K562 (cell line): ENCODE measurements around the gene KCNH8. TPM values are rescaled to one million over a fixed set of nuclear protein-coding genes. Genes with fewer than 3 reads are reported as not detected.

Experiments
- ATAC-seq: fragments of 200-7000 bp; cut with Tn5 transposase; 3 replicates; pipeline ENCODE4 v1.9.1; 2020; ENCODE audit warnings: moderate library complexity
- BruUV-seq: library from RNA; stranded (reverse); fragments of 400-500 nt; replicated peaks from 2 replicates; lab custom pipeline; 2021; lab: Mats Ljungman, UMichigan
- CTCF ChIA-PET: fragments of 300-600 bp; formaldehyde crosslinking; extraction: SDS; loops from one replicate; lab custom pipeline; 2021; ENCODE audit warnings: low intra/inter-chr PET ratio; lab: Yijun Ruan, JAX
- POLR2A ChIA-PET: fragments of 300-600, 350-650 bp; sonication (Branson Sonifier 250); formaldehyde crosslinking; extraction: SDS; loops from one replicate; lab custom pipeline; 2021; ENCODE audit warnings: antibody characterized with exemption, inconsistent platforms; lab: Yijun Ruan, JAX
- DNase-seq, 4 experiments: peaks; one replicate each; pipeline versions ENCODE4 v3.0.0 to v3.0.0-alpha.2; 2011 to 2018; ENCODE audit warnings: low spot score in 3 of 4, mixed read lengths in 3 of 4; ENCODE audit errors: extremely low read depth in 1 of 4
- FAIRE-seq: peaks from 2 replicates; lab custom pipeline; 2011; peaks lifted over from hg19 to GRCh38; lab: Jason Lieb, UNC
- H2AFZ ChIP-seq: 2 replicates; pipeline ENCODE4 v1.6.0; 2011; ENCODE audit warnings: low read depth, low read length, control low read depth, inconsistent platforms
- H3K27ac ChIP-seq: fragments of 200-600 bp; 3 replicates; pipeline ENCODE4 v1.8.0; 2011; ENCODE audit warnings: low read depth, mild to moderate bottlenecking, control low read depth, inconsistent platforms, low read length, moderate library complexity, mixed read lengths; ENCODE audit errors: extremely low read depth
- H3K27me3 ChIP-seq, 2 experiments: fragments of 300-600 bp in 1 of 2; 2 replicates in 1 of 2; 3 replicates in 1 of 2; pipeline versions ENCODE4 v1.6.0 to v1.8.0; 2011; ENCODE audit warnings: inconsistent platforms in 2 of 2, low read length in 2 of 2, mild to moderate bottlenecking in 1 of 2, mixed read lengths in 1 of 2, moderate library complexity in 1 of 2; ENCODE audit not compliant: control insufficient read depth in 2 of 2, insufficient read depth in 2 of 2
- H3K36me3 ChIP-seq: fragments of 300-600 bp; 3 replicates; pipeline ENCODE4 v1.8.0; 2011; ENCODE audit warnings: mild to moderate bottlenecking, low read length, inconsistent platforms; ENCODE audit not compliant: control insufficient read depth, insufficient read depth
- H3K4me1 ChIP-seq, 2 experiments: fragments of 200-600 bp in 1 of 2; replicated peaks in 1 of 2; 2 replicates in 1 of 2; 3 replicates in 1 of 2; pipeline versions ENCODE4 v1.5.1 to v1.8.0; 2011; ENCODE audit warnings: inconsistent platforms in 2 of 2, low read length in 2 of 2, mild to moderate bottlenecking in 1 of 2, mixed read lengths in 1 of 2, moderate library complexity in 1 of 2; ENCODE audit not compliant: control insufficient read depth in 2 of 2, insufficient read depth in 2 of 2
- H3K4me2 ChIP-seq: 2 replicates; pipeline ENCODE4 v1.6.1; 2011; ENCODE audit warnings: low read length, control low read depth, inconsistent platforms, mixed read lengths; ENCODE audit not compliant: insufficient read depth
- H3K4me3 ChIP-seq: fragments of 200-600 bp; sonication (generic), shearing (Covaris generic); 2 replicates; pipeline ENCODE4 v1.5.1; 2016; ENCODE audit warnings: control low read depth, inconsistent platforms
- H3K79me2 ChIP-seq: fragments of 200-600 bp; 3 replicates; pipeline ENCODE4 v1.8.0; 2011; ENCODE audit warnings: low read length, inconsistent platforms; ENCODE audit not compliant: control insufficient read depth, insufficient read depth
- H3K9ac ChIP-seq, 2 experiments: 2 replicates each; pipeline versions ENCODE4 v1.6.0 to v1.6.1; 2011; ENCODE audit warnings: low read depth in 2 of 2, low read length in 2 of 2, control low read depth in 1 of 2, inconsistent platforms in 1 of 2, mild to moderate bottlenecking in 1 of 2, mixed read lengths in 1 of 2; ENCODE audit not compliant: insufficient read depth in 1 of 2
- H3K9me1 ChIP-seq: one replicate; pipeline ENCODE4 v1.6.0; 2011; ENCODE audit warnings: inconsistent platforms, mild to moderate bottlenecking, low read length, moderate library complexity; ENCODE audit not compliant: control insufficient read depth, insufficient read depth
- H3K9me3 ChIP-seq: replicated peaks from 2 replicates; pipeline ENCODE4 v1.5.1; 2011; ENCODE audit warnings: low read depth, low read length, inconsistent platforms; ENCODE audit not compliant: control insufficient read depth, insufficient read depth
- H4K20me1 ChIP-seq: replicated peaks from 2 replicates; pipeline ENCODE4 v1.6.1; 2011; ENCODE audit warnings: low read length, inconsistent platforms, mixed read lengths; ENCODE audit not compliant: control insufficient read depth, insufficient read depth
- AFF1 ChIP-seq, 2 experiments: fragments of 450-650 bp; IDR thresholded peaks; 2 replicates each; pipeline ENCODE4 v1.6.1; 2018; ENCODE audit warnings: mild to moderate bottlenecking in 2 of 2, low read depth in 1 of 2; ENCODE audit not compliant: partially characterized antibody in 2 of 2
- ETV5 ChIP-seq: sonication (generic); formaldehyde crosslinking; IDR thresholded peaks from 2 replicates; pipeline ENCODE4 v1.4.0; 2020; ENCODE audit warnings: low read depth, mild to moderate bottlenecking, missing genetic modification reagents
- NFIX ChIP-seq: fragments of 250-450 bp; sonication (Bioruptor Pico); IDR thresholded peaks from 2 replicates; pipeline ENCODE4 v1.4.0; 2020; ENCODE audit warnings: low read depth, mild to moderate bottlenecking, moderate library complexity
- NR2C1 ChIP-seq, 2 experiments: fragments of 450-650 bp; IDR thresholded peaks; 2 replicates each; pipeline ENCODE4 v1.6.1; 2017; ENCODE audit warnings: mild to moderate bottlenecking in 2 of 2, antibody characterized with exemption in 1 of 2, inconsistent platforms in 1 of 2, missing compliant biosample characterization in 1 of 2, missing genetic modification characterization in 1 of 2
- RFX5 ChIP-seq: IDR thresholded peaks from 2 replicates; pipeline ENCODE4 v1.6.1; 2011; ENCODE audit warnings: low read depth, mild to moderate bottlenecking, improper control_type of control experiment, low read length
- RHOXF2B ChIP-seq: fragments of 250-450 bp; sonication (Bioruptor Pico); conservative IDR thresholded peaks from 2 replicates; pipeline ENCODE4 v1.5.1; 2021
- SREBF2 ChIP-seq: sonication (generic); formaldehyde crosslinking; IDR thresholded peaks from 2 replicates; pipeline ENCODE4 v1.4.0; 2020; ENCODE audit warnings: mild to moderate bottlenecking, missing genetic modification reagents
- TCFL5 ChIP-seq: fragments of 250-450 bp; sonication (Bioruptor Pico); conservative IDR thresholded peaks from 2 replicates; pipeline ENCODE4 v1.6.1; 2021; ENCODE audit warnings: mild to moderate bottlenecking, moderate library complexity, matching md5 sums
- THRB ChIP-seq: fragments of 450-650 bp; formaldehyde crosslinking; conservative IDR thresholded peaks from 2 replicates; pipeline ENCODE4 v1.4.0; 2022; ENCODE audit warnings: mild to moderate bottlenecking, missing genetic modification characterization
- ZNF197 ChIP-seq: fragments of 200-800 bp; sonication (Bioruptor generic); IDR thresholded peaks from 2 replicates; pipeline ENCODE4 v1.6.1; 2016; ENCODE audit warnings: low read depth, missing genetic modification characterization, missing compliant biosample characterization
- ZNF277 ChIP-seq: fragments of 250-450 bp; sonication (Bioruptor Pico); IDR thresholded peaks from 2 replicates; pipeline ENCODE4 v1.8.0; 2022; ENCODE audit warnings: inconsistent platforms, mild to moderate bottlenecking, moderate library complexity, borderline replicate concordance
- ZNF41 ChIP-seq: fragments of 250-450 bp; sonication (Bioruptor Pico); conservative IDR thresholded peaks from 2 replicates; pipeline ENCODE4 v1.4.0; 2020; ENCODE audit warnings: mild to moderate bottlenecking
- ZNF695 ChIP-seq: fragments of 450-650 bp; formaldehyde crosslinking; IDR thresholded peaks from 2 replicates; pipeline ENCODE4 v1.4.0; 2020; ENCODE audit warnings: mild to moderate bottlenecking, moderate library complexity
- WGBS: fragments of 100-300 bp; shearing (Covaris generic); methylation state at CpG from one replicate; pipeline ENCODE4 v1.1.6; 2016; ENCODE audit warnings: low coverage, mixed read lengths; ENCODE audit not compliant: insufficient coverage; ENCODE audit errors: missing lambda C conversion rate; 5-methylcytosine and 5-hydroxymethylcytosine counted together
- in situ Hi-C: fragments of 300-500 bp; cut with MboI; formaldehyde crosslinking; loops from 4 replicates; pipeline ENCODE4 v1.15.0; 2018; ENCODE audit warnings: inconsistent platforms, mixed read lengths
- intact Hi-C: fragments of 100-400 bp; cut with micrococcal nuclease; formaldehyde crosslinking; loops from 2 replicates; pipeline ENCODE4 v1.14.2; 2022
- polyA plus RNA-seq, 8 experiments: library from polyadenylated mRNA; depleted of rRNA in 4 of 8; stranded (reverse) in 5 of 8; unstranded in 3 of 8; fragments of >200 nt; fragmentation: Nextera tagmentation in 2 of 8; fragmentation: Illumina TruSeq in 1 of 8; extraction: Ambion mirVana in 2 of 8; extraction: Trizol in 1 of 8; gene quantifications; 2 replicates each; pipeline versions ENCODE4 v1.2.1 to v1.2.3, GENCODE V29; 2011 to 2014; ENCODE audit warnings: inconsistent platforms in 1 of 8, missing spikeins in 1 of 8
- total RNA-seq, 7 experiments: library from RNA; depleted of rRNA in 6 of 7; stranded (reverse); fragments of >200 nt in 6 of 7; fragmentation: Illumina TruSeq in 2 of 7; extraction: Trizol in 2 of 7; gene quantifications; 2 replicates each; pipeline versions ENCODE4 v1.2.1 to v1.2.3, GENCODE V29; 2011 to 2021; ENCODE audit warnings: low replicate concordance in 1 of 7

KCNH8 gene
- total and polyA plus RNA-seq, 9 of the 15 experiments (the other 6 are each of a cell fraction or from before 2014, with no cell fraction given) = 0.02 to 0.08 (median 0.04) TPM; not detected in 6

- Histone ChIP-seq H3K9ac (no peak overlapping the region), H3K4me3 (no peak overlapping the region), H4K20me1 (no peaks in the 10 kb centered on the region), H3K36me3 (no peaks in the 10 kb centered on the region), H2AFZ (no peak overlapping the region), H3K79me2 (no peaks in the 10 kb centered on the region), H3K9me3 (no peaks in the 10 kb centered on the region), H3K4me2 (no peak overlapping the region), H3K27ac (no peak overlapping the region), H3K27me3 (no peaks in the 10 kb centered on the region), H3K4me1 (no peaks in the 10 kb centered on the region), H3K9me1 (no peaks in the 10 kb centered on the region)
- ChIA-PET POLR2A (no interaction called here), CTCF (no interaction called here)
- DNase-seq (no peak), FAIRE-seq (no peak), ATAC-seq (no peak)
- BruUV-seq = no TSS peak
- WGBS = 2% methylated on average over 3 of the region's 3 CpGs
- TF ChIP-seq SREBF2 (CRISPR knock-in tag) = no peak
- no peak for TF ChIP-seq THRB (CRISPR knock-in tag)
- no peak for TF ChIP-seq RHOXF2B
- no peak for TF ChIP-seq ZNF277
- TF ChIP-seq NFIX (CRISPR knock-in tag) = no peak
- TF ChIP-seq RFX5 = no peak
- TF ChIP-seq AFF1 (IDR thresholded peaks at IDR 0.05; ENCODE audit: low read depth in 1 of 2, partially characterized antibody in 2 of 2) = no peak
- TF ChIP-seq ZNF695 (CRISPR knock-in tag) = no peak
- TF ChIP-seq ZNF41 (CRISPR knock-in tag) = no peak
- no peak for TF ChIP-seq NR2C1 (IDR thresholded peaks at IDR 0.05)
- no peak for TF ChIP-seq NR2C1 (tag; IDR thresholded peaks at IDR 0.05)
- no peak for TF ChIP-seq ZNF197
- no peak for TF ChIP-seq ETV5 (CRISPR knock-in tag)
- no peak for TF ChIP-seq TCFL5 (CRISPR knock-in tag)
- in situ Hi-C loops = no loop called here
- intact Hi-C loops = no loop called here
These were observed 392.2 kb downstream of the KCNH8 start for GRCh38 chr3:19540464-19540863.
